DND-41 (cell line): ENCODE measurements around the gene ARHGAP35.

Experiments used
- ATAC-seq: fragments of 200-7000 bp; cut with Tn5 transposase; 3 replicates; pipeline ENCODE4 v1.9.1; 2021; ENCODE audit warnings: low read depth; ENCODE audit not compliant: insufficient read depth
- DNase-seq: peaks from one replicate; pipeline ENCODE4 v3.0.0-alpha.2; 2020
- H2AFZ ChIP-seq: 2 replicates; pipeline ENCODE4 v1.6.0; 2012; ENCODE audit warnings: low read depth, low read length
- H3K27ac ChIP-seq: 2 replicates; pipeline ENCODE4 v1.5.1; 2012; ENCODE audit warnings: low read length, inconsistent platforms
- H3K27me3 ChIP-seq: fragments of 200-600 bp; sonication (generic); 2 replicates; pipeline ENCODE4 v1.6.0; 2012; ENCODE audit warnings: low read length, mild to moderate bottlenecking, inconsistent platforms; ENCODE audit not compliant: insufficient read depth, poor library complexity
- H3K36me3 ChIP-seq: 2 replicates; pipeline ENCODE4 v1.5.1; 2012; ENCODE audit warnings: low read length, inconsistent platforms; ENCODE audit not compliant: insufficient read depth
- H3K4me1 ChIP-seq: 2 replicates; pipeline ENCODE4 v1.5.1; 2012; ENCODE audit warnings: mild to moderate bottlenecking, low read length; ENCODE audit not compliant: insufficient read depth
- H3K4me2 ChIP-seq: 2 replicates; pipeline ENCODE4 v1.6.0; 2012; ENCODE audit warnings: mild to moderate bottlenecking, moderate library complexity, low read length, inconsistent platforms; ENCODE audit not compliant: insufficient read depth
- H3K4me3 ChIP-seq, 2 experiments: fragments of 200-600 bp in 1 of 2; shearing (Covaris generic) in 1 of 2; 2 replicates each; pipeline ENCODE4 v1.5.1; 2012 to 2016; ENCODE audit warnings: inconsistent platforms in 2 of 2, low read length in 2 of 2, mild to moderate bottlenecking in 2 of 2, low read depth in 1 of 2, moderate library complexity in 1 of 2
- H3K79me2 ChIP-seq: 2 replicates; pipeline ENCODE4 v1.6.0; 2012; ENCODE audit warnings: low read length, inconsistent platforms; ENCODE audit not compliant: insufficient read depth
- H3K9ac ChIP-seq: 2 replicates; pipeline ENCODE4 v1.6.0; 2012; ENCODE audit warnings: low read depth, mild to moderate bottlenecking, inconsistent platforms, low read length, moderate library complexity
- H3K9me3 ChIP-seq: 2 replicates; pipeline ENCODE4 v1.5.1; 2012; ENCODE audit warnings: low read length, moderate library complexity, mild to moderate bottlenecking, inconsistent platforms; ENCODE audit not compliant: insufficient read depth, severe bottlenecking
- H4K20me1 ChIP-seq: 2 replicates; pipeline ENCODE4 v1.6.0; 2012; ENCODE audit warnings: low read length; ENCODE audit not compliant: insufficient read depth
- CTCF ChIP-seq: IDR thresholded peaks from 2 replicates; pipeline ENCODE4 v1.5.1; 2012; ENCODE audit warnings: borderline replicate concordance, low read length, moderate library complexity, mild to moderate bottlenecking; ENCODE audit not compliant: poor library complexity, severe bottlenecking; ENCODE audit errors: extremely low read depth
- EZH2 ChIP-seq: IDR thresholded peaks from 3 replicates; pipeline ENCODE4 v1.6.1; 2012; ENCODE audit warnings: borderline replicate concordance, low read depth, mild to moderate bottlenecking, moderate library complexity, low read length, inconsistent platforms; ENCODE audit not compliant: severe bottlenecking

Gene ARHGAP35

GRCh38 chr19:46839752-46840497 lies 20.9 kb upstream of the ARHGAP35 start:
- DNase-seq (no peak), ATAC-seq (no peak)
- Histone ChIP-seq H3K4me2 (no peak overlapping the region), H3K4me3 (no peak overlapping the region), H4K20me1 (peaks cover 18% of the 10 kb centered on the region), H3K4me1 (0 out of 2 replicates have a peak, but pooled peaks cover 4% of the 10 kb centered on the region), H3K9ac (no peak overlapping the region), H3K36me3 (peaks cover 65% of the 10 kb centered on the region), H3K27me3 (no peaks in the 10 kb centered on the region), H3K79me2 (peaks cover 6% of the 10 kb centered on the region; the same call in 1 of the 2 replicates), H3K9me3 (no peaks in the 10 kb centered on the region), H3K27ac (0 out of 2 replicates have a peak overlapping the region, but pooled peaks have one; percentile 49), H2AFZ (no peak overlapping the region)
- TF ChIP-seq EZH2: no peak

DNA sequence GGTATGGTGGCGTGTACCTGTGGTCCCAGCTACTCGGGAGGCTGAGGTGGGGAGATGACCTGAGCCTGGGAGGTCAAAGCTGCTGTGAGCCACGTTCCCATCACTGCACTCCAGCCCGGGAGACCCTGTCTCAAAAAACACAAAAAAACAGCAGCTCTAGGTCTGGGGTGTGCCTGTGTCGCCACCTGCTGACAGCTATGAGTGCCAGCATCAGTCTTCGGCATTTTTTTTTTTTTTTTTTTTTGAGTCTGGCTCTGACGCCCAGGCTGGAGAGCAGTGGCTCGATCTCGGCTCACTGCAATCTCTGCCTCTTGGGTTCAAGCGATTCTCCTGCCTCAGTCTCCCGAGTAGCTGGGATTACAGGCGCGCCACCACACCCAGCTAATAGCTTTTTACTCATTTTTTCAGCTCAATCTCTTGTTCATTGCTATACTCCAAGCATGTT lies 20.3 kb upstream of the ARHGAP35 start:
- Histone ChIP-seq H3K27ac (0 out of 2 replicates have a peak overlapping the region, but pooled peaks have one; percentile 49), H3K9me3 (no peaks in the 10 kb centered on the region), H3K36me3 (peaks cover 65% of the 10 kb centered on the region), H3K4me1 (0 out of 2 replicates have a peak, but pooled peaks cover 4% of the 10 kb centered on the region), H3K9ac (no peak overlapping the region), H3K4me2 (no peak overlapping the region), H3K4me3 (no peak overlapping the region), H4K20me1 (peaks cover 18% of the 10 kb centered on the region), H2AFZ (no peak overlapping the region), H3K79me2 (peaks cover 6% of the 10 kb centered on the region; the same call in 1 of the 2 replicates), H3K27me3 (no peaks in the 10 kb centered on the region)
- ATAC-seq: peak; percentile 74
- TF ChIP-seq EZH2 (no peak), CTCF (peak; percentile 90)
- DNase-seq: peak; percentile 70

GRCh38 chr19:46841458-46842083 lies 19.2 kb upstream of the ARHGAP35 start:
- no peak for ATAC-seq
- Histone ChIP-seq H4K20me1 (peaks cover 21% of the 10 kb centered on the region), H3K27ac (no peak overlapping the region), H2AFZ (no peak overlapping the region), H3K4me3 (no peak overlapping the region), H3K27me3 (no peaks in the 10 kb centered on the region), H3K79me2 (peaks cover 13% of the 10 kb centered on the region), H3K36me3 (peaks cover 66% of the 10 kb centered on the region), H3K9ac (no peak overlapping the region), H3K4me2 (no peak overlapping the region), H3K4me1 (0 out of 2 replicates have a peak, but pooled peaks cover 4% of the 10 kb centered on the region), H3K9me3 (no peaks in the 10 kb centered on the region)
- DNase-seq: no peak
- no peak for TF ChIP-seq EZH2
- TF ChIP-seq CTCF: no peak

GRCh38 chr19:46842791-46843190 lies 18.0 kb upstream of the ARHGAP35 start:
- H3K4me3 ChIP-seq: no peak overlapping the region
- ATAC-seq (no peak), DNase-seq (no peak)
- no peak overlapping the region for H3K4me2 ChIP-seq
- H2AFZ ChIP-seq: no peak overlapping the region
- no peaks in the 10 kb centered on the region for H3K9me3 ChIP-seq
- H3K27me3 ChIP-seq: no peaks in the 10 kb centered on the region
- TF ChIP-seq CTCF (no peak), EZH2 (no peak)
- H3K9ac ChIP-seq: no peak overlapping the region
- H3K36me3 ChIP-seq: peaks cover 63% of the 10 kb centered on the region
- H3K27ac ChIP-seq: no peak overlapping the region
- H3K79me2 ChIP-seq: peaks cover 23% of the 10 kb centered on the region
- H3K4me1 ChIP-seq: 0 out of 2 replicates have a peak, but pooled peaks cover 4% of the 10 kb centered on the region
- peaks cover 25% of the 10 kb centered on the region for H4K20me1 ChIP-seq
